Skeletal muscle tissue (tissue), 4 donors: ENCODE data around the gene COQ7. TPM values are rescaled to one million over a fixed set of nuclear protein-coding genes. Genes with fewer than 3 reads are reported as not detected.

Experiments used
- H3K27ac ChIP-seq: one replicate; pipeline ENCODE4 v1.7.0; 2013; ENCODE audit warnings: mild to moderate bottlenecking, low read depth, low read length, inconsistent platforms
- H3K27me3 ChIP-seq, 3 donors: one replicate each; pipeline ENCODE4 v1.7.0; 2013; ENCODE audit warnings: low read length in 3 of 3; ENCODE audit not compliant: control insufficient read depth in 3 of 3, insufficient read depth in 3 of 3
- H3K36me3 ChIP-seq, 3 donors: one replicate each; pipeline ENCODE4 v1.7.0; 2013; ENCODE audit warnings: low read length in 3 of 3; ENCODE audit not compliant: control insufficient read depth in 3 of 3, insufficient read depth in 3 of 3
- H3K4me1 ChIP-seq, 3 donors: one replicate each; pipeline ENCODE4 v1.7.0; 2013; ENCODE audit warnings: low read length in 3 of 3, mild to moderate bottlenecking in 3 of 3; ENCODE audit not compliant: control insufficient read depth in 3 of 3, insufficient read depth in 3 of 3
- H3K4me3 ChIP-seq, 3 donors: one replicate each; pipeline ENCODE4 v1.7.0; 2013; ENCODE audit warnings: low read length in 3 of 3
- H3K9ac ChIP-seq, 3 donors: one replicate each; pipeline ENCODE4 v1.7.0; 2013; ENCODE audit warnings: low read length in 3 of 3, mild to moderate bottlenecking in 3 of 3, moderate library complexity in 2 of 3, low read depth in 1 of 3
- H3K9me3 ChIP-seq, 3 donors: one replicate each; pipeline ENCODE4 v1.7.0; 2013; ENCODE audit warnings: low read length in 3 of 3; ENCODE audit not compliant: control insufficient read depth in 3 of 3
- total RNA-seq: library from RNA; depleted of rRNA; stranded (reverse); fragments of >200 nt; gene quantifications from one replicate; pipeline ENCODE4 v1.2.3, GENCODE V29; 2014
- donor health status: Osteomylitis.

The COQ7 gene
- total RNA-seq, 1 donor from 2014 or later, result 25.1 TPM

- H3K27ac ChIP-seq, result no peak overlapping the region
- peaks cover 3 to 9% (median 8%) of the 10 kb centered on the region in 3 donors for H3K36me3 ChIP-seq
- H3K9me3 ChIP-seq, result no peaks in the 10 kb centered on the region
- no peak overlapping the region for H3K4me3 ChIP-seq
- H3K4me1 ChIP-seq, result peaks cover 8 to 11% (median 11%) of the 10 kb centered on the region in 3 donors
- H3K27me3 ChIP-seq, result no peaks in the 10 kb centered on the region
- no peak overlapping the region for H3K9ac ChIP-seq
These were observed 17.5 kb downstream of the COQ7 start for GRCh38 chr16:19084879-19085278.

- Histone ChIP-seq H3K27me3 (no peaks in the 10 kb centered on the region), H3K4me1 (peaks cover 8 to 11% (median 11%) of the 10 kb centered on the region in 3 donors), H3K4me3 (peak overlapping the region in 2 of 3 donors; percentile 73 to 81), H3K9me3 (no peaks in the 10 kb centered on the region), H3K27ac (no peak overlapping the region), H3K36me3 (peaks cover 3 to 9% (median 8%) of the 10 kb centered on the region in 3 donors), H3K9ac (peak overlapping the region in 2 of 3 donors; percentile 74 to 78)
These were observed 18.3 kb downstream of the COQ7 start for GRCh38 chr16:19085679-19086200.

GRCh38 chr16:19086322-19087199 is 19.1 kb downstream of the COQ7 start:
- Histone ChIP-seq H3K4me3 (peak overlapping the region; percentile 73 to 81 (median 73)), H3K36me3 (peaks cover 0 to 5% (median 4%) of the 10 kb centered on the region in 3 donors), H3K4me1 (peaks cover 8 to 11% (median 11%) of the 10 kb centered on the region in 3 donors), H3K9me3 (no peaks in the 10 kb centered on the region), H3K27ac (no peak overlapping the region), H3K9ac (peak overlapping the region; percentile 44 to 78 (median 74)), H3K27me3 (no peaks in the 10 kb centered on the region)

- Histone ChIP-seq H3K27me3 (no peaks in the 10 kb centered on the region), H3K27ac (no peak overlapping the region), H3K4me1 (peaks cover 8 to 11% (median 11%) of the 10 kb centered on the region in 3 donors), H3K9me3 (no peaks in the 10 kb centered on the region), H3K9ac (no peak overlapping the region), H3K36me3 (no peaks in the 10 kb centered on the region), H3K4me3 (no peak overlapping the region)
These were observed 21.0 kb downstream of the COQ7 start for GRCh38 chr16:19088341-19088916.

- no peak overlapping the region for H3K4me3 ChIP-seq
- H3K9ac ChIP-seq, result no peak overlapping the region
- H3K36me3 ChIP-seq, result no peaks in the 10 kb centered on the region
- no peaks in the 10 kb centered on the region for H3K9me3 ChIP-seq
- H3K27ac ChIP-seq, result no peak overlapping the region
- no peaks in the 10 kb centered on the region for H3K27me3 ChIP-seq
- peaks cover 8 to 11% (median 11%) of the 10 kb centered on the region in 3 donors for H3K4me1 ChIP-seq
These were observed 22.1 kb downstream of the COQ7 start for GRCh38 chr16:19089410-19089955.

- no peaks in the 10 kb centered on the region for H3K9me3 ChIP-seq
- H3K36me3 ChIP-seq, result no peaks in the 10 kb centered on the region
- H3K4me3 ChIP-seq, result no peak overlapping the region
- H3K27me3 ChIP-seq, result no peaks in the 10 kb centered on the region
- no peak overlapping the region for H3K9ac ChIP-seq
- no peak overlapping the region for H3K27ac ChIP-seq
- H3K4me1 ChIP-seq, result peaks cover 5 to 10% (median 9%) of the 10 kb centered on the region in 3 donors
These were observed 23.5 kb downstream of the COQ7 start for GRCh38 chr16:19090916-19091315.

- Histone ChIP-seq H3K4me1 (no peaks in the 10 kb centered on the region), H3K9me3 (no peaks in the 10 kb centered on the region), H3K4me3 (no peak overlapping the region), H3K27ac (no peak overlapping the region), H3K9ac (no peak overlapping the region), H3K36me3 (no peaks in the 10 kb centered on the region), H3K27me3 (no peaks in the 10 kb centered on the region)
These were observed 25.4 kb downstream of the COQ7 start for GRCh38 chr16:19092653-19093410.

DNA sequence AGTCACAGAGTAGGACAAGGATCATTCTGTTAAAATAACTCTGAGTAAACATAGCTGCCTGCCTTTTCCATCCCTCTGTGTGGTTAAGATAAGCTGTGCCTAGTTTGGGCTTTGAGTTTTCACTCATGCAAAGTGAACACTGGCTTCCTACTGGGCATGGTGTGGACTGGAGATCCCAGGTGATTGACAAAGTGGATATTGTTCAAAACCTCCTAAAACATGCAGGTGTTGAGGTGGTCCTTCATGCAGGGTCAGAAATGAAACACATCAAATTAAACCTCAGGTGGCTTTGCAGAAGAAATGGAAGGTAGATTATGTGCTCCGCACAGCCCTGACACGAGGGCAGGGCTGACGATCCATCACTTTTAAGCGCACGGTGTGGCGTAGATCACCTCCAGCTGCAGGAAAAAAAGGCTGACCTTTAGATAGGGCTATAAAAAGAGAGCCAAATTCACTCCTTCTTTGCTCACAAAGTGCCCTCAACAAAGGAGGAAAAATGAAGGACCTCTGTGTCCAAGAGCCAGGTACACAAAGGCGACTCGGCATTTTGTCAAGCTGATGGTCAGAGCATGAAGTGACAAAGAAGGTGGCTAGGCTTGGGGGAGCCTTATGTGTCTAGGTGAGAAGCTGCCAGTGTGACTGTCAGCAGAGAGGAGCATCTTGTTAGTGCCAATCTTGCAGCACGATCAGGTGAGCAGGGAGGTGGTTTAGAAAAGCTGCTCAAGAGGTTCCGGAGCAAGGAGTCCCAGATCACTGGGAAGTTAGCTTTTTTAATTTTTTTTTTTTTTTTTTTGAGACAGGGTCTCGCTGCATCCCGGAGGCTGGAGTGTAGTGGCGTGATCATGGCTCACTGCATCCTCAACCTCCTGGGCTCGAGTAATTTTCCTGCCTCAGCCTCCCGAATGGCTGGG is 26.5 kb downstream of the COQ7 start:
- Histone ChIP-seq H3K27ac (no peak overlapping the region), H3K9ac (no peak overlapping the region), H3K4me1 (no peaks in the 10 kb centered on the region), H3K27me3 (no peaks in the 10 kb centered on the region), H3K36me3 (no peaks in the 10 kb centered on the region), H3K4me3 (no peak overlapping the region), H3K9me3 (no peaks in the 10 kb centered on the region)
